Nasal cavity respiratory epithelium epithelial cell of viscerocranial mucosa (primary cell): Measurements from ENCODE around the gene OSGIN1. TPM values are rescaled to one million over a fixed set of nuclear protein-coding genes. Genes with fewer than 3 reads are reported as not detected.

Source experiments
- total RNA-seq: library from RNA; depleted of rRNA; stranded (reverse); fragments of >200 nt; gene quantifications from 2 replicates; pipeline ENCODE4 v1.2.3, GENCODE V29; 2014

The OSGIN1 gene, protein sequence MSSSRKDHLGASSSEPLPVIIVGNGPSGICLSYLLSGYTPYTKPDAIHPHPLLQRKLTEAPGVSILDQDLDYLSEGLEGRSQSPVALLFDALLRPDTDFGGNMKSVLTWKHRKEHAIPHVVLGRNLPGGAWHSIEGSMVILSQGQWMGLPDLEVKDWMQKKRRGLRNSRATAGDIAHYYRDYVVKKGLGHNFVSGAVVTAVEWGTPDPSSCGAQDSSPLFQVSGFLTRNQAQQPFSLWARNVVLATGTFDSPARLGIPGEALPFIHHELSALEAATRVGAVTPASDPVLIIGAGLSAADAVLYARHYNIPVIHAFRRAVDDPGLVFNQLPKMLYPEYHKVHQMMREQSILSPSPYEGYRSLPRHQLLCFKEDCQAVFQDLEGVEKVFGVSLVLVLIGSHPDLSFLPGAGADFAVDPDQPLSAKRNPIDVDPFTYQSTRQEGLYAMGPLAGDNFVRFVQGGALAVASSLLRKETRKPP
- total RNA-seq, result 3.1 and 5.1 TPM in 2 replicates

DNA sequence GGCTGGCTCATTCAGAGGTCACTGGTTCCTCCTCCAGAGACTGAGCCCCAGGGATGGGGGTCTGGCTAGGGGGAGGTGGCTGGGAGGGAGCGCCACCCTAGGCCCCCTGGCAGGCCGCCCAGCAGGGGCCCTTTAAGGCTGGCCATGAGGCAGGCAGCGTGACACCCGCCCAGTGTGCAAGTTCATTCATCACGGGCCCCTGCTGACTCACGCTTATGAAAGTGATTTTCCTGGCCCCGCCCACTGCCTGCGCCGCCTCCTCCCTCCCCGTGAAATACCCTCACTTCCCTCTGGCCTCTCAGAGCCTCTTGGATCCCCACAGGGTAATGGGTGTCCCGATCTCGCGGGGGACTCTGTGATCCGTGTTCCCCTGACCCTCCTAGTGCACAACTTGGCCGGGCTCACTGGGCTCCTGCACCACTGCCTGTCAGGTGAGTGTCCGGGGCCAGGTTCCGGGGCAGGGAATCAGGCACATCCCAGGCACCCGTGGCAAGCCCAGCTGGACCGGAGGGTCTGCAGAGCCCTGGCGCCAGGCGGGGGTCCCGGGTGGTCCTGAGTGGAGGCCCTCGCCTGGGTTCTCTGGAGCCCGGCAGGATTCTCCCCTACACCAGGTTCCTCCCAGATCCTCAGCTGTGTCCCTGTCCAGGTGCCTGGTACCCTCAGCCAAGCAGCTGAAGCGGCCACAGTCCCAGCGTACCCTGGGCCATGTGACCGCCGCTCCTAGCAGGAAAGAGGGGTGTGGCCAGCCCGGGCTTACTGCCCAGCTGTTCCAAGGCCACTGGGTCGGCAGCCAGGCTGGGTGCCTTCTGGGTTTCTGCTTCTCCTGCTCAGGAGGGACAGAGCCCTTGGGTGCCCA lies at the start of gene OSGIN1:
OSGIN1 (plus strand) TSS at position 301 of the 856 bp plus-strand sequence. CDS start 4,432 bp downstream, outside the sequence.

DNA sequence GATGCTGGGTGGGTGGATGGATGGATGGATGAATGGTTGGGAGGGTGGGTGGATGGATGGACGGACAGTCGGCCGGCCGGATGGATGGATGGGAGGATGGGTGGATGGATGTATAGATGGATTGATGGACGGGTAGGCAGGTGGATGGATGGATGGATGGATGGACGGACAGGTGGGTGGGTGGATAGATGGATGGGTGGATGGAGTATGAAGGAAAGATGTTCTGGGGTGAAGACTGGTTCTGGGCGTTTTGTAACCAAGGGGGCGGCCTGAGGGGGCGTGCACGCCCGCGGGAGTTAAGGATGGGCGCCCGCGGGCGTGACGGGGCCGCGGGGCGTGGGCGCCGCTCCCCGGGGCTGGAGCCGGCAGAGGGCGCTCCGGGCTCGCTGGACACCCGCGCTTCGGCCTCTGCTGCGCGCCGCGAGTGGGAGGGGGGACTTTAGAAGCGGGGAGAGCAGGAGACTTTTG lies 14.8 kb downstream of the OSGIN1 start, which contains the start of gene NECAB2:
NECAB2 (plus strand) TSS at position 407 of the 468 bp plus-strand sequence. CDS start 405 bp downstream, outside the sequence.

Other genes with a start within 250 kb of the OSGIN1 start
- gene HSBP1, start 145.3 kb upstream of the OSGIN1 start, total RNA-seq, result 64.6 and 88.8 TPM in 2 replicates
- gene MLYCD, start 54.1 kb upstream of the OSGIN1 start, total RNA-seq, result 1.7 and 3.5 TPM in 2 replicates
- not detected in 2 replicates for gene NECAB2, start 15.0 kb downstream of the OSGIN1 start, total RNA-seq
- gene SLC38A8, start 89.6 kb downstream of the OSGIN1 start, total RNA-seq, result 0.34 TPM in 1 of 2 replicates, not detected in the other
- gene MBTPS1, start 163.7 kb downstream of the OSGIN1 start, total RNA-seq, result 78.3 and 102 TPM in 2 replicates
- gene HSDL1, start 191.9 kb downstream of the OSGIN1 start, total RNA-seq, result 25.7 and 35.9 TPM in 2 replicates
- gene DNAAF1, start 192.1 kb downstream of the OSGIN1 start, total RNA-seq, result 0.07 TPM in 1 of 2 replicates, not detected in the other
- gene TAF1C, start 233.8 kb downstream of the OSGIN1 start, total RNA-seq, result 7.5 and 14.1 TPM in 2 replicates
- not detected in 2 replicates for gene ADAD2, start 237.9 kb downstream of the OSGIN1 start, total RNA-seq